ENCODE data around the gene TRAF2. TPM values are rescaled to one million over a fixed set of nuclear protein-coding genes. Genes with fewer than 3 reads are reported as not detected.

The TRAF2 gene
- polyA plus RNA-seq, 2 of the 4 experiments (the other 2 are of a cell fraction): 23.8 to 39.5 TPM

- DNase-seq (ENCODE audit: low read depth in 1 of 2, low spot score in 1 of 2): no peak
- POLR2A ChIA-PET: no interaction called here
These were observed 24.0 kb downstream of the TRAF2 start for GRCh38 chr9:136910197-136910900.

GRCh38 chr9:136910901-136911245, 24.6 kb downstream of the TRAF2 start:
- FAIRE-seq: no peak
- CTCF ChIA-PET: interaction anchor here (0.7 to 2.2 kb wide), 5 partner anchors 12 to 35 kb away, joined by 3 to 6 read pairs (median 4); no protein-coding TSS in a partner anchor
- POLR2A ChIA-PET: no interaction called here

More at GRCh38 chr9:136910197-136910900, 24.0 kb downstream of the TRAF2 start:
- Histone ChIP-seq H3K4me2 (no peak overlapping the region), H3K4me1 (peaks cover 7% of the 10 kb centered on the region), H3K4me3 (no peak overlapping the region), H3K27ac (peak overlapping the region in 1 of 2 experiments; percentile 18; a peak in 2 of 6 replicates), H3K9me3 (no peaks in the 10 kb centered on the region)
- ATAC-seq (no peak; a peak in 2 of 6 replicates), FAIRE-seq (no peak)
- WGBS (ENCODE audit: missing lambda C conversion rate): 93% methylated on average over 12 of the region's 12 CpGs
- CTCF ChIA-PET: interaction anchor here (1.0 to 2.2 kb wide), 6 partner anchors 9 to 118 kb away, joined by 3 to 6 read pairs (median 4); partner anchors contain the start of gene AJM1
- TF ChIP-seq SREBF2 (IDR thresholded peaks at IDR 0.05) (no peak), ZSCAN20 (CRISPR knock-in tag; IDR thresholded peaks at IDR 0.05) (no peak), HOXA7 (CRISPR knock-in tag; IDR thresholded peaks at IDR 0.05) (no peak), RCOR1 (IDR thresholded peaks at IDR 0.05; ENCODE audit: low read depth, low read length) (no peak), REST (IDR thresholded peaks at IDR 0.05) (no peak)

GRCh38 chr9:136913701-136914438, 27.6 kb downstream of the TRAF2 start:
- TF ChIP-seq ELK1 (IDR thresholded peaks at IDR 0.05; ENCODE audit: low read depth, low read length): no peak
- no peak for TF ChIP-seq HDAC2 (IDR thresholded peaks at IDR 0.05)
- TF ChIP-seq CEBPB (IDR thresholded peaks at IDR 0.05): no peak
- TF ChIP-seq NPAS2 (CRISPR knock-in tag; IDR thresholded peaks at IDR 0.05; ENCODE audit: borderline replicate concordance): no peak
- no peak for TF ChIP-seq JUN (IDR thresholded peaks at IDR 0.05)
- no peak for TF ChIP-seq REST (IDR thresholded peaks at IDR 0.05)
- no peak for TF ChIP-seq MAZ (IDR thresholded peaks at IDR 0.05; ENCODE audit: borderline replicate concordance, low read depth, low read length)
- no peak for TF ChIP-seq RARB (CRISPR knock-in tag; IDR thresholded peaks at IDR 0.05)
- H3K27ac ChIP-seq: peak overlapping the region in 1 of 2 experiments; percentile 46; a peak in 1 of 6 replicates
- ChIA-PET CTCF (interaction anchor here (0.7 to 2.7 kb wide), 4 partner anchors 8 to 30 kb away, joined by 4 to 11 read pairs (median 4); partner anchors contain the start of gene FBXW5), POLR2A (no interaction called here)
- H3K4me2 ChIP-seq: no peak overlapping the region
- FAIRE-seq (no peak), DNase-seq (ENCODE audit: low read depth in 1 of 2, low spot score in 1 of 2) (no peak), ATAC-seq (no peak)
- H3K9me3 ChIP-seq: no peaks in the 10 kb centered on the region
- H3K4me1 ChIP-seq: peaks cover 6% of the 10 kb centered on the region; the same call in 1 of the 3 replicates
- WGBS (ENCODE audit: missing lambda C conversion rate): 95% methylated on average over 16 of the region's 17 CpGs
- H3K4me3 ChIP-seq: no peak overlapping the region

More at GRCh38 chr9:136910901-136911245, 24.6 kb downstream of the TRAF2 start:
- no peak overlapping the region for H3K4me3 ChIP-seq
- peak in 1 of 2 experiments; percentile 52 for DNase-seq (ENCODE audit: low read depth in 1 of 2, low spot score in 1 of 2)
- TF ChIP-seq ZNF302 (CRISPR knock-in tag; IDR thresholded peaks at IDR 0.05) (no peak), POLR2A (IDR thresholded peaks at IDR 0.05; ENCODE audit: low read length) (no peak), RNF2 (IDR thresholded peaks at IDR 0.05; ENCODE audit: borderline replicate concordance, low read depth) (no peak), MAZ (IDR thresholded peaks at IDR 0.05; ENCODE audit: borderline replicate concordance, low read depth, low read length) (no peak), CEBPB (IDR thresholded peaks at IDR 0.05) (no peak), KDM5A (IDR thresholded peaks at IDR 0.05) (no peak), HES2 (IDR thresholded peaks at IDR 0.05) (no peak), HOXA7 (CRISPR knock-in tag; IDR thresholded peaks at IDR 0.05) (no peak), E2F6 (IDR thresholded peaks at IDR 0.05; ENCODE audit: borderline replicate concordance, low read depth) (no peak), JUNB (IDR thresholded peaks at IDR 0.05) (no peak), EP300 (IDR thresholded peaks at IDR 0.05) (no peak), BHLHE40 (IDR thresholded peaks at IDR 0.05; ENCODE audit: low read depth, low read length) (no peak)
- peak; percentile 74 to 76 for ATAC-seq
- H3K4me2 ChIP-seq: no peak overlapping the region
- H3K4me1 ChIP-seq: peaks cover 6% of the 10 kb centered on the region; the same call in 2 of the 3 replicates
- WGBS (ENCODE audit: missing lambda C conversion rate): 88% methylated on average over 12 of the region's 12 CpGs
- no peaks in the 10 kb centered on the region for H3K9me3 ChIP-seq
- H3K27ac ChIP-seq: peak overlapping the region in 1 of 2 experiments; percentile 18; a peak in 2 of 6 replicates
